H9 (cell line): ENCODE results near the gene ADISSP. TPM values are rescaled to one million over a fixed set of nuclear protein-coding genes. Genes with fewer than 3 reads are reported as not detected.

Source experiments
- DNase-seq: peaks from one replicate; pipeline ENCODE4 v3.0.0-alpha.2; 2017
- H2AFZ ChIP-seq: one replicate; pipeline ENCODE4 v1.6.1; 2013; ENCODE audit warnings: mild to moderate bottlenecking, low read length, control low read depth, moderate library complexity
- H2AK5ac ChIP-seq: 2 replicates; pipeline ENCODE4 v1.6.1; 2013; ENCODE audit warnings: low read length, control low read depth, mixed read lengths; ENCODE audit not compliant: insufficient read length
- H2BK120ac ChIP-seq: one replicate; pipeline ENCODE4 v1.6.1; 2013; ENCODE audit warnings: low read depth, mild to moderate bottlenecking, low read length, control low read depth, inconsistent platforms; ENCODE audit not compliant: poor library complexity, severe bottlenecking
- H2BK12ac ChIP-seq: 2 replicates; pipeline ENCODE4 v1.6.1; 2013; ENCODE audit warnings: low read length, control low read depth, mixed read lengths, low read depth; ENCODE audit not compliant: insufficient read length
- H2BK15ac ChIP-seq: 2 replicates; pipeline ENCODE4 v1.6.1; 2013; ENCODE audit warnings: low read depth, low read length, control low read depth
- H2BK20ac ChIP-seq: one replicate; pipeline ENCODE4 v1.6.1; 2013; ENCODE audit warnings: low read depth, mild to moderate bottlenecking, low read length, control low read depth, inconsistent platforms; ENCODE audit not compliant: poor library complexity, severe bottlenecking
- H2BK5ac ChIP-seq: 2 replicates; pipeline ENCODE4 v1.6.1; 2013; ENCODE audit warnings: low read length, control low read depth, mixed read lengths; ENCODE audit not compliant: insufficient read length
- H3K14ac ChIP-seq: 2 replicates; pipeline ENCODE4 v1.6.1; 2013; ENCODE audit warnings: low read length, control low read depth; ENCODE audit not compliant: insufficient read depth
- H3K18ac ChIP-seq: 2 replicates; pipeline ENCODE4 v1.6.1; 2013; ENCODE audit warnings: low read depth, mild to moderate bottlenecking, mixed read lengths, low read length, control low read depth; ENCODE audit not compliant: insufficient read length
- H3K23ac ChIP-seq: 2 replicates; pipeline ENCODE4 v1.6.1; 2013; ENCODE audit warnings: low read length, control low read depth, mixed read lengths, low read depth; ENCODE audit not compliant: insufficient read length
- H3K23me2 ChIP-seq: 2 replicates; pipeline ENCODE4 v1.6.1; 2013; ENCODE audit warnings: low read depth, mild to moderate bottlenecking, mixed read lengths, low read length, control low read depth; ENCODE audit not compliant: insufficient read length, poor library complexity, severe bottlenecking
- H3K27ac ChIP-seq: 2 replicates; pipeline ENCODE4 v1.5.1; 2013; ENCODE audit warnings: low read length, control low read depth, mixed read lengths, low read depth; ENCODE audit not compliant: insufficient read length
- H3K27me3 ChIP-seq: 2 replicates; pipeline ENCODE4 v1.6.1; 2013; ENCODE audit warnings: low read length, control low read depth, inconsistent platforms; ENCODE audit not compliant: insufficient read depth
- H3K4ac ChIP-seq: 2 replicates; pipeline ENCODE4 v1.6.1; 2013; ENCODE audit warnings: low read depth, mild to moderate bottlenecking, control low read depth, inconsistent platforms, low read length, moderate library complexity
- H3K4me1 ChIP-seq: 2 replicates; pipeline ENCODE4 v1.6.1; 2013; ENCODE audit warnings: low read length, control low read depth, inconsistent platforms; ENCODE audit not compliant: insufficient read depth
- H3K4me2 ChIP-seq: 2 replicates; pipeline ENCODE4 v1.6.1; 2013; ENCODE audit warnings: low read length, control low read depth, mixed read lengths; ENCODE audit not compliant: insufficient read length, insufficient read depth
- H3K56ac ChIP-seq: 2 replicates; pipeline ENCODE4 v1.6.1; 2013; ENCODE audit warnings: low read depth, mild to moderate bottlenecking, mixed read lengths, low read length, control low read depth; ENCODE audit not compliant: insufficient read length
- H3K79me1 ChIP-seq: 2 replicates; pipeline ENCODE4 v1.6.1; 2013; ENCODE audit warnings: low read depth, mild to moderate bottlenecking, moderate library complexity, low read length, control low read depth, inconsistent platforms; ENCODE audit not compliant: insufficient read depth, poor library complexity, severe bottlenecking
- H3K79me2 ChIP-seq: 2 replicates; pipeline ENCODE4 v1.6.1; 2013; ENCODE audit warnings: low read length, control low read depth, inconsistent platforms; ENCODE audit not compliant: insufficient read depth
- H3K9ac ChIP-seq: 2 replicates; pipeline ENCODE4 v1.6.1; 2013; ENCODE audit warnings: low read length, control low read depth, mixed read lengths; ENCODE audit not compliant: insufficient read length; ENCODE audit errors: extremely low read depth
- H3K9me3 ChIP-seq: one replicate; pipeline ENCODE4 v1.6.1; 2013; ENCODE audit warnings: low read depth, low read length, inconsistent platforms; ENCODE audit not compliant: control insufficient read depth
- H3T11ph ChIP-seq: one replicate; pipeline ENCODE4 v1.6.1; 2013; ENCODE audit warnings: mild to moderate bottlenecking, low read length, control low read depth, inconsistent platforms
- H4K20me1 ChIP-seq: one replicate; pipeline ENCODE4 v1.6.1; 2013; ENCODE audit not compliant: control insufficient read depth, insufficient read length, insufficient read depth
- H4K5ac ChIP-seq: 2 replicates; pipeline ENCODE4 v1.6.1; 2013; ENCODE audit warnings: low read depth, mild to moderate bottlenecking, mixed read lengths, low read length, control low read depth; ENCODE audit not compliant: insufficient read length
- H4K8ac ChIP-seq: replicated peaks from 2 replicates; pipeline ENCODE4 v1.6.1; 2013; ENCODE audit warnings: low read length, control low read depth, mixed read lengths, low read depth; ENCODE audit not compliant: insufficient read length
- H4K91ac ChIP-seq: 2 replicates; pipeline ENCODE4 v1.6.1; 2013; ENCODE audit warnings: low read depth, mild to moderate bottlenecking, moderate library complexity, mixed read lengths, low read length, control low read depth; ENCODE audit not compliant: insufficient read length
- H3K27ac Mint-ChIP-seq, 3 experiments: 2 replicates in 2 of 3; 3 replicates in 1 of 3; pipeline ENCODE4 v1.8.0; 2020 to 2021; ENCODE audit warnings: mixed read lengths in 3 of 3, mild to moderate bottlenecking in 1 of 3, moderate library complexity in 1 of 3
- H3K27me3 Mint-ChIP-seq: 2 replicates; pipeline ENCODE4 v1.8.0; 2021; ENCODE audit warnings: low read depth, mild to moderate bottlenecking, moderate library complexity, mixed read lengths
- H3K36me3 Mint-ChIP-seq, 3 experiments: 2 replicates in 2 of 3; 3 replicates in 1 of 3; pipeline ENCODE4 v1.8.0; 2020 to 2021; ENCODE audit warnings: low read depth in 3 of 3, mixed read lengths in 3 of 3; ENCODE audit not compliant: insufficient read depth in 1 of 3
- H3K4me1 Mint-ChIP-seq, 2 experiments: 2 replicates each; pipeline ENCODE4 v1.8.0; 2020; ENCODE audit warnings: mixed read lengths in 2 of 2
- H3K4me3 Mint-ChIP-seq, 2 experiments: 2 replicates in 1 of 2; 3 replicates in 1 of 2; pipeline ENCODE4 v1.8.0; 2020 to 2021; ENCODE audit warnings: mild to moderate bottlenecking in 2 of 2, mixed read lengths in 2 of 2, moderate library complexity in 1 of 2
- H3K9me3 Mint-ChIP-seq, 2 experiments: 2 replicates in 1 of 2; 3 replicates in 1 of 2; pipeline ENCODE4 v1.8.0; 2020; ENCODE audit warnings: mild to moderate bottlenecking in 2 of 2, mixed read lengths in 2 of 2, moderate library complexity in 1 of 2
- CTCF ChIP-seq: fragments of 200-600 bp; sonication (generic); conservative IDR thresholded peaks from 3 replicates; pipeline ENCODE4 v1.8.0; 2021; ENCODE audit warnings: antibody characterized with exemption, mild to moderate bottlenecking
- WGBS: extraction: QIAGEN DNeasy Blood & Tissue Kit; methylation state at CpG from one replicate; pipeline ENCODE4 v1.1.7; 2013; ENCODE audit warnings: missing lambda C conversion rate, low lambda C conversion rate, mixed read lengths; ENCODE audit not compliant: insufficient read length; ENCODE audit errors: extremely low coverage; 5-methylcytosine and 5-hydroxymethylcytosine counted together
- total RNA-seq: library from RNA; stranded (reverse); gene quantifications from 2 replicates; pipeline ENCODE4 v1.2.1, GENCODE V29; 2021

Gene ADISSP
- total RNA-seq, 1 experiment from 2014 or later: 80.9 TPM

- Mint-ChIP-seq H3K9me3 (peaks cover 0 to 3% of the 10 kb centered on the region in 2 experiments; a peak in 2 of 5 replicates), H3K36me3 (no peaks in the 10 kb centered on the region), H3K27ac (no peak overlapping the region), H3K27me3 (peaks cover 51% of the 10 kb centered on the region), H3K4me1 (peaks cover 0 to 15% of the 10 kb centered on the region in 2 experiments; a peak in 2 of 4 replicates), H3K4me3 (no peak overlapping the region)
- Histone ChIP-seq H3K79me2 (no peaks in the 10 kb centered on the region), H3K9me3 (no peaks in the 10 kb centered on the region), H3K4me1 (no peaks in the 10 kb centered on the region), H4K5ac (no peak overlapping the region), H3K18ac (no peak overlapping the region), H3K27me3 (no peaks in the 10 kb centered on the region; the same call in 1 of the 2 replicates), H2BK12ac (no peak overlapping the region), H3K4me2 (no peak overlapping the region), H3K9ac (no peak overlapping the region), H2BK5ac (no peak overlapping the region), H4K8ac (no peak overlapping the region), H4K20me1 (no peaks in the 10 kb centered on the region), H2BK20ac (no peak overlapping the region), H3T11ph (no peak overlapping the region), H3K14ac (no peak overlapping the region; the same call in 1 of the 2 replicates), H3K23ac (no peak overlapping the region), H3K4ac (no peak overlapping the region), H2BK120ac (no peak overlapping the region), H3K23me2 (no peaks in the 10 kb centered on the region), H3K27ac (no peak overlapping the region), H4K91ac (no peak overlapping the region), H2BK15ac (no peak overlapping the region), H2AK5ac (no peak overlapping the region), H2AFZ (no peak overlapping the region), H3K79me1 (no peaks in the 10 kb centered on the region), H3K56ac (no peak overlapping the region)
- no CpG with 5 or more reads among the region's 11 CpGs for WGBS
- DNase-seq: no peak
- no peak for TF ChIP-seq CTCF
Observed at GRCh38 chr20:3727401-3728021, 40.0 kb downstream of the ADISSP start.
